GM18867 (cell line): ENCODE measurements around the gene GALNT4.

Experiments
- ATAC-seq: cut with Tn5 transposase; IDR thresholded peaks from one replicate; pipeline ENCODE4 v1.9.1; 2021; ENCODE audit warnings: mild to moderate bottlenecking, moderate library complexity; ENCODE audit not compliant: unreplicated experiment

Gene GALNT4

DNA sequence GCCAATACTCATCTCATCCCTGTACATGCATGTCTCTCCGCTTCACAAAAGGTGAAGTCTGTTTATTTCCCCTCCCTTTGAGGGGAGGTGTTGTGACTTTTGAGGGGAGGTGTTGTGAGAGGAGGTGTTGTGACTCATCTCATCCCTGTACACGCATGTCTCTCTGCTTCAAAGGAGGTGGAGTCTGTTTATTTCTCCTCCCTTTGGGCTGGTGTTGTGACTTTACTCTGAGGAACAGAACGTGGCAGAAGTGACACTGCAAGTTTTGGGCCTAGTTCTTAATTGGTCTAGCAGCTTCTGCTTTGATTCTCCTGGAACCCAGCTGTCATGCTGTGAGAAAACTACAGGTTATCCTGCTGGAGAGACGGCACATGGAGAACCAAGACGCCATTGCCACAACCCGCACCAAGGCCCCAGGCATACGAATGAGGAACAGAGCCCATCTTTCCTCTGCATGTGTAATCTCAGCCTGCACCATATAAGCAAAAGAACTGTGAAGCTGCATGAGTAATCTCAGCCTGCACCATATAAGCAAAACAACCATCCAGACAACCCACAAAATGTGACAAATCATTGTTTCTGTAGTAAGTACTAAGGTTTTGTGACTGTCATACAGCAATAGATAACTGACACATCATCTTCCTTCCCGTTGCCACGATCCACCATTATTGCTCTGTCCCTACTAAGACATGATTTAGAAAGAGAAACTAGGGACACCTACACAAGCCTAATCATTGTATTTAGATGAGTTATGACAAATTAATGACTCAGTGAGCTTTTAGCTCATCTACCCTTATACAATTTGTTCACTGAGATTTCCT lies 30.0 kb downstream of the GALNT4 start:
- ATAC-seq: peak; percentile 61

GRCh38 chr12:89493670-89494302 lies 30.8 kb downstream of the GALNT4 start:
- no peak for ATAC-seq

DNA sequence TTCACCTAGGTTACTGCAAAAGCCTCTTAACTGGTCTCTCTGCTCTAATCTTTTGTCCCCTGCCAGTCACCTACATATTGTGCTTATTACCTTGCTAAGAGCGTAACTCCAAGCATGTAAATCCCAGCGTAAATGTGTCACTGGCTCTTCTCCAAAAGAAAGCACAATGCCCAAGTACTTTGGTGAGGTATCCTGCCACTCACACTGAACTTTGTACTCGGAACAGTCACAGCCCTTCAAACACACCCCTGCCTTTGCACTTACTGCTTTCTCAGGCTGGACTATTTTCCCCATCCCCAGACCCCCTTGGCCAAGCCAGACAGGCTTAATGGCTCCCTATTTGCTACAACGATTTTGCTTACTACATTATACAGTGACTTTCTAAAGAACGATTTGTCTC lies 31.7 kb downstream of the GALNT4 start:
- ATAC-seq: no peak

- ATAC-seq: no peak
Measured at GRCh38 chr12:89490922-89491321, 33.7 kb downstream of the GALNT4 start.

DNA sequence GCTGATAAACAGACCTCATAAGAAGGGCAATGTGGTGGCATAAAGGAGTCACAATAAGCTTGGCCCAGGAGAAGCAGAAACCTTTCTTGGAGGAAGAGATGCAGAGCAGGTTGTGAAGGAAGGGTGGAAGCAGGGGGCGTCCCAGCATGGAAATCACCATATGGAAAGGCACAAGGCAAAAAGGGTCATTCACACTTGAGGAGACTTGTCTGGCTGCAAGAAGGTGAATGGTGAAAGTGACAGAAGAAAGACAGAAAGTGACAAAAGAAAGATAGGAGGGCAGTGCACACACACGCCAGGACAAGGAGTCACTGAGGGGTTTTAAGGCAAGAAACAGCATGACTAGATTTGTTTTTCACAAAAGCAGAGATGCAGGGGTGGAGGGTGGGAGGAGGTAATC lies 38.3 kb downstream of the GALNT4 start:
- no peak for ATAC-seq

DNA sequence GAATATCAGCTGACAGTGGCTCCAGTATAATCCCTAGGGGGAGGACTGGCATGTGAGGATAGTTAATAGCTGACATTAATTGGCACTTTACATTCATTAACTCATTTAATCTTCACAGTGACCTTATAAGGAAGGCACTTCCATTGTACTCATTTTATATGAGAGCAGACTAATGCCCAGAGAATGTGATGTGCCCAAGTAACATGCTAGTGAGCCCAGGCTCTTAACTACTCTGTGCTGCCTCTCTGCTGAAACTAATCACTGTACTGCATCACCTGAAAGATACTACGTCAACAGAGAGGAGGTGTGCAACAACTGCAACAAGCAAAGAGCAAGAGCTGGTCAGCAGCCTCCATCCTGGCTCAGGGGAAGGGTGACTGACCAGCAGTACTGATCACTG lies 40.1 kb downstream of the GALNT4 start:
- no peak for ATAC-seq

- ATAC-seq: no peak
Measured at GRCh38 chr12:89481213-89481914, 43.2 kb downstream of the GALNT4 start.

- ATAC-seq: no peak
Measured at GRCh38 chr12:89479982-89480381, 44.6 kb downstream of the GALNT4 start.

DNA sequence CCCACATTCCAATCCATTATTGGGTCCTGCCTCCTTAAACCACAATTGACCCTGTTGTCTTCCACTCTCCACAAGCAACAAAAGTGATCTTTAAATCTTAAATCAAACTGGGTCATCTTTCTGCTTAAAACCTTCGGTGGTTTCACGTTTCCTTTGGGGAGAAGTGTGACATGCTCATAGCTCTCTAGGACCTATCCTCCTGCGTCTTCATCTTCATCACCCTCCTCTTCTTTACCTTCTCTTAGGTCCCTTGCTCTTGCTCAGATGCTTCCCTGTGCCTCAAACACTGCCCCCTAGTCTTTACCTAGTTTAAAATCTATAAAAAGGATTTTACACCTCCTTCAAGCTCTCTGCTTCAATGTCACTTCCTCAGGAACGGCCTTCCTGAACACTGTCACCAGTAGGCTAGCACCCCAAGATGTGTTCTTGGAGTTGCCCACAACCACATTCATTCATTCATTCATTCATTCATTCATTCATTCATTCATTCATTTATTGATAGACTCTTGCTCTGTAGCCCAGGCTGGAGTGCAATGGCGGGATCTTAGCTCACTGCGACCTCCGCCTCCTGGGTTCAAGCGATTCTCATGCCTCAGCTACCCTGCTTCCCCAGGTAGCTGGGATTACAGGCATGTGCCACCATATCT lies 46.8 kb downstream of the GALNT4 start:
- ATAC-seq: no peak

DNA sequence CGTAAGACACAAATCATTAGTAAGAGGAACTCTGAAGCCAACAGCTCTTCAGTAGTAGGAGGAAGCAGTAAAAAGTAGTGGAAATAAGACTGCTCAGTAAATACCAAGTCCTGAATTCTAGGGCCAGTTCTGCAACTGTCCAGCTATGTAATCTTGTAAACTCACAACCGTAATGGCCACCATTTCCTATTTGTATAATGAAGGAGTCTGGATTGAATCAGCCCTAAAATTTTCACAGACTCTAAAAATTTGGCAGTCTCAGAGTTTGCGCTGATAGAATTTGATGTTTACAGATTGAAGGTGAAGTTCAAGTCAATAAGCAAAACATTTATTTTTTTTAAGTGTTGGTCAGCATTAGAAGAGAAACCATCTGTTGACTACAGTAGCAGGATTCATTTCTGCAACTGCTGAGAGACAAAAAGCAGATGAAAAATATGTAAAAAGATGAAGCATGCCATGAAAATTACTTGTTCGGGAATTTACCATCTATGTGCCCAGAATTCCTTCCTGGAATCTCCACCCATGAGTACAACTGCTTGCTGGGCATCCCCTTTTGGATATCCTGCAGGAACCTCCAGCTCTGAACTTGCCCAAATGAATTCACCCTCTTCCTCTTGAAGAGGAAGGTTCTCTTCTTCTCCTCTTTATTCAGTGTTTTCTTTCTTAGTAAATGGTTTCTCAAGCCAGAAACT lies 47.5 kb downstream of the GALNT4 start:
- no peak for ATAC-seq

GRCh38 chr12:89476232-89476631 lies 48.4 kb downstream of the GALNT4 start:
- no peak for ATAC-seq

- no peak for ATAC-seq
Measured at GRCh38 chr12:89475203-89475990, 49.2 kb downstream of the GALNT4 start.

DNA sequence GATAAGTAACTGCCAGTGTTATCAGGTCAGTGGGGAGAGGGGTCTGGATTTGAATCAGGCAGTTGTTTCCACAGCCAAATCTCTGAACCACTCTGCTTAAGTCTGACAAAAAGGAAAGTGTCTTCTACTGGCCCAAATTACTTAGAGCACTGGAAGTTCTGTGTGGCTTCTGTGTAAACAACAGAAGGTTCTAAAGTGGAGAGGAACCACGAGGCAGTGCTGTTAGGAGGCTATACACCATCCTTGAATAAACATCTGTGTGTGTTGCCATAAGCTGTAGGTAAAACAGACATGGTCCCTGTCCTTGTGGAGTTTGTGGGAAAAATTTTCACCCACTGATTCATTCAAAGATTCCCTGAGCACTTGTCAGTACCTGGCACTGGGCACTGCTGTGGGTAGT lies 50.0 kb downstream of the GALNT4 start:
- ATAC-seq: no peak
